GM10248 (cell line): ENCODE measurements around the gene YIF1B.
A peak's percentile ranks its signal among the peaks of the same experiment; 100 is the strongest.
"Not testable (repeated sequence)": the region's sequence is repeated elsewhere in the genome, so short reads cannot be mapped to it uniquely, and the experiment has no call there.

Source experiments
- CTCF ChIA-PET: fragments of 300-600 bp; sonication (Branson Sonifier 250); formaldehyde crosslinking; extraction: SDS; loops from one replicate; lab custom pipeline; 2021; ENCODE audit warnings: antibody characterized with exemption; lab: Yijun Ruan, JAX
- POLR2A ChIA-PET: fragments of 350-650 bp; sonication (Branson Sonifier 250); formaldehyde crosslinking; extraction: SDS; loops from one replicate; lab custom pipeline; 2020; ENCODE audit warnings: antibody characterized with exemption; lab: Yijun Ruan, JAX
- DNase-seq: peaks from one replicate; pipeline ENCODE4 v3.0.0; 2012; ENCODE audit errors: extremely low spot score
- CTCF ChIP-seq: IDR thresholded peaks from 2 replicates; pipeline ENCODE4 v1.5.1; 2012; ENCODE audit warnings: mild to moderate bottlenecking, low read depth; ENCODE audit errors: extremely low read depth, missing control alignments, control extremely low read depth

Gene YIF1B

GRCh38 chr19:38351865-38352395 is 36.2 kb upstream of the YIF1B start:
- TF ChIP-seq CTCF: no peak
- DNase-seq: no peak
- CTCF ChIA-PET: interaction anchor here (1.2 to 1.5 kb wide), 2 partner anchors 13 to 107 kb away, joined by 3 to 4 read pairs; no protein-coding TSS in a partner anchor
- POLR2A ChIA-PET: no interaction called here

GRCh38 chr19:38350883-38351282 is 35.1 kb upstream of the YIF1B start:
- DNase-seq: no peak
- POLR2A ChIA-PET: no interaction called here
- CTCF ChIA-PET: interaction anchor here (1.3 kb wide), 1 partner anchor 15 kb away, joined by 4 read pairs; the partner anchor contains the start of gene CATSPERG
- TF ChIP-seq CTCF: no peak

- no peak for TF ChIP-seq CTCF
- POLR2A ChIA-PET: no interaction called here
- CTCF ChIA-PET: interaction anchor here (0.9 to 2.1 kb wide), 4 partner anchors 11 to 113 kb away, joined by 3 to 6 read pairs (median 4); partner anchors contain the start of gene CATSPERG
- no peak for DNase-seq
Measured at GRCh38 chr19:38346837-38347236, 31.1 kb upstream of the YIF1B start.

GRCh38 chr19:38340927-38341326 is 25.2 kb upstream of the YIF1B start:
- no peak for TF ChIP-seq CTCF
- DNase-seq: no peak
- ChIA-PET CTCF (no interaction called here), POLR2A (no interaction called here)

GRCh38 chr19:38339011-38339410 is 23.3 kb upstream of the YIF1B start:
- DNase-seq, POLR2A ChIA-PET: not testable (repeated sequence)
- CTCF ChIA-PET: interaction anchor here (1.5 to 1.8 kb wide), 3 partner anchors 14 to 64 kb away, joined by 3 to 9 read pairs (median 4); partner anchors contain the start of genes FAM98C and PSMD8

GRCh38 chr19:38337360-38337653 is 21.6 kb upstream of the YIF1B start:
- TF ChIP-seq CTCF: no peak
- DNase-seq: no peak
- CTCF ChIA-PET: interaction anchor here (1.9 kb wide), 1 partner anchor 435 kb away, joined by 17 read pairs; no protein-coding TSS in a partner anchor
- POLR2A ChIA-PET: interaction anchor here (0.5 to 0.6 kb wide), 2 partner anchors 36 to 432 kb away, joined by 4 to 7 read pairs; no protein-coding TSS in a partner anchor

- ChIA-PET CTCF (interaction anchor here (0.9 to 2.8 kb wide), 10 partner anchors 18 to 434 kb away, joined by 3 to 28 read pairs (median 4); partner anchors contain the start of genes GGN and PSMD8), POLR2A (interaction anchor here (0.5 to 0.8 kb wide), 3 partner anchors 36 to 500 kb away, joined by 4 to 7 read pairs (median 5); no protein-coding TSS in a partner anchor)
- peak; percentile 95 for DNase-seq
- no peak for TF ChIP-seq CTCF
Measured at GRCh38 chr19:38336638-38337359, 21.1 kb upstream of the YIF1B start.
